Kidney epithelial cell (primary cell): ENCODE results near the gene CIROP. TPM values are rescaled to one million over a fixed set of nuclear protein-coding genes. Genes with fewer than 3 reads are reported as not detected.

ENCODE experiments used
- DNase-seq: peaks from one replicate; pipeline ENCODE4 v3.0.0-alpha.2; 2010; ENCODE audit warnings: low read depth
- H3K27me3 ChIP-seq: 2 replicates; pipeline ENCODE4 v1.6.0; 2011; ENCODE audit warnings: low read length; ENCODE audit not compliant: control insufficient read depth, insufficient read depth
- H3K36me3 ChIP-seq: 2 replicates; pipeline ENCODE4 v1.5.1; 2011; ENCODE audit warnings: low read length; ENCODE audit not compliant: control insufficient read depth, insufficient read depth
- H3K4me3 ChIP-seq: 2 replicates; pipeline ENCODE4 v1.5.1; 2011; ENCODE audit warnings: low read depth, mild to moderate bottlenecking, control low read depth, low read length
- CTCF ChIP-seq: IDR thresholded peaks from 2 replicates; pipeline ENCODE4 v1.5.1; 2011; ENCODE audit warnings: mild to moderate bottlenecking, moderate library complexity, low read length, control low read depth, inconsistent platforms; ENCODE audit not compliant: insufficient read depth, poor library complexity, severe bottlenecking
- total RNA-seq: library from RNA; depleted of rRNA; stranded (reverse); fragments of >200 nt; gene quantifications from 2 replicates; pipeline ENCODE4 v1.2.3, GENCODE V29; 2015

The CIROP gene
- total RNA-seq, 1 donor from 2014 or later = not detected

- no peak for TF ChIP-seq CTCF
- no peak for DNase-seq
- Histone ChIP-seq H3K36me3 (peaks cover 5% of the 10 kb centered on the region), H3K4me3 (no peak overlapping the region), H3K27me3 (no peaks in the 10 kb centered on the region)
These were observed 44.1 kb downstream of the CIROP start for GRCh38 chr14:23060536-23061260.

GRCh38 chr14:23058654-23059504 lies 45.9 kb downstream of the CIROP start:
- DNase-seq = no peak
- TF ChIP-seq CTCF = no peak
- Histone ChIP-seq H3K4me3 (no peak overlapping the region), H3K36me3 (peaks cover 5% of the 10 kb centered on the region), H3K27me3 (no peaks in the 10 kb centered on the region)

- Histone ChIP-seq H3K36me3 (peaks cover 3% of the 10 kb centered on the region), H3K27me3 (no peaks in the 10 kb centered on the region), H3K4me3 (peak overlapping the region; percentile 49)
- DNase-seq = peak; percentile 38
- peak; percentile 93 for TF ChIP-seq CTCF
These were observed 46.8 kb downstream of the CIROP start for GRCh38 chr14:23057757-23058653.

GRCh38 chr14:23056956-23057756 lies 47.6 kb downstream of the CIROP start, which contains the start of gene CDH24:
Gene CDH24, minus strand, starts transcription at chr14:23057520. Its CDS starts 1,787 bp downstream, at chr14:23055733.
- no peak for TF ChIP-seq CTCF
- H3K27me3 ChIP-seq = no peaks in the 10 kb centered on the region
- H3K36me3 ChIP-seq = peaks cover 3% of the 10 kb centered on the region
- H3K4me3 ChIP-seq = peak within 1 kb of the TSS; percentile 49
- no peak for DNase-seq
